AG04450 (cell line): ENCODE data around the gene TCN1. TPM values are rescaled to one million over a fixed set of nuclear protein-coding genes. Genes with fewer than 3 reads are reported as not detected.
"Not testable (repeated sequence)": the region's sequence is repeated elsewhere in the genome, so short reads cannot be mapped to it uniquely, and the experiment has no call there.

ENCODE experiments used
- CTCF ChIA-PET: fragments of 300-600, 350-600 bp; formaldehyde crosslinking; extraction: SDS; loops from one replicate; lab custom pipeline; 2022; ENCODE audit warnings: antibody characterized with exemption, inconsistent platforms; lab: Charles Lee
- POLR2A ChIA-PET: fragments of 350-600 bp; formaldehyde crosslinking; extraction: SDS; loops from one replicate; lab custom pipeline; 2021; ENCODE audit warnings: antibody characterized with exemption, inconsistent platforms; lab: Yijun Ruan, JAX
- DNase-seq: peaks from one replicate; pipeline ENCODE4 v3.0.0-alpha.2; 2011; ENCODE audit warnings: low read depth, low spot score
- H3K27ac ChIP-seq: one replicate; pipeline ENCODE4 v1.5.1; 2012; ENCODE audit warnings: low read depth, low read length, control low read depth
- H3K27me3 ChIP-seq: one replicate; pipeline ENCODE4 v1.6.0; 2012; ENCODE audit warnings: low read length; ENCODE audit not compliant: control insufficient read depth, insufficient read depth
- H3K4me3 ChIP-seq: 2 replicates; pipeline ENCODE4 v1.5.1; 2011; ENCODE audit warnings: mild to moderate bottlenecking, low read depth, low read length, control low read depth
- H3K9me3 ChIP-seq: 2 replicates; pipeline ENCODE4 v1.5.1; 2012; ENCODE audit warnings: low read length; ENCODE audit not compliant: control insufficient read depth, insufficient read depth
- CTCF ChIP-seq: IDR thresholded peaks from 2 replicates; pipeline ENCODE4 v1.5.1; 2011; ENCODE audit warnings: low read depth, low read length, control low read depth, inconsistent platforms
- polyA plus RNA-seq: library from polyadenylated mRNA; depleted of rRNA; stranded (reverse); fragments of >200 nt; gene quantifications from 2 replicates; pipeline ENCODE4 v1.2.3, GENCODE V29; 2011

TCN1 gene
- polyA plus RNA-seq, 1 experiment = not detected

- ChIA-PET CTCF (no interaction called here), POLR2A (no interaction called here)
- H3K27ac ChIP-seq = no peak overlapping the region
- no peaks in the 10 kb centered on the region for H3K27me3 ChIP-seq
- no peak overlapping the region for H3K4me3 ChIP-seq
- DNase-seq = no peak
- H3K9me3 ChIP-seq = no peaks in the 10 kb centered on the region
- no peak for TF ChIP-seq CTCF
These were observed 6.6 kb downstream of the TCN1 start for GRCh38 chr11:59859673-59860072.

GRCh38 chr11:59857439-59858434 is 8.6 kb downstream of the TCN1 start:
- CTCF ChIA-PET = interaction anchor here (0.6 kb wide), 1 partner anchor 62 kb away, joined by 3 read pairs; no protein-coding TSS in a partner anchor

GRCh38 chr11:59854871-59855270 is 11.4 kb downstream of the TCN1 start:
- DNase-seq = no peak
- Histone ChIP-seq H3K9me3 (no peaks in the 10 kb centered on the region), H3K27me3 (no peaks in the 10 kb centered on the region), H3K27ac (no peak overlapping the region), H3K4me3 (no peak overlapping the region)
- ChIA-PET CTCF (no interaction called here), POLR2A (no interaction called here)
- TF ChIP-seq CTCF = no peak

More at GRCh38 chr11:59857439-59858434, 8.6 kb downstream of the TCN1 start:
- POLR2A ChIA-PET = no interaction called here
- Histone ChIP-seq H3K9me3 (no peaks in the 10 kb centered on the region), H3K27ac (no peak overlapping the region), H3K27me3 (no peaks in the 10 kb centered on the region), H3K4me3 (no peak overlapping the region)
- DNase-seq = no peak
- TF ChIP-seq CTCF = no peak

- CTCF ChIA-PET, H3K27me3 ChIP-seq, H3K27ac ChIP-seq, H3K9me3 ChIP-seq, H3K4me3 ChIP-seq, DNase-seq, POLR2A ChIA-PET: not testable (repeated sequence)
These were observed 14.9 kb downstream of the TCN1 start for GRCh38 chr11:59851416-59851815.

GRCh38 chr11:59849551-59849950 is 16.7 kb downstream of the TCN1 start:
- H3K4me3 ChIP-seq, H3K27ac ChIP-seq, H3K27me3 ChIP-seq, H3K9me3 ChIP-seq, CTCF ChIA-PET, POLR2A ChIA-PET, DNase-seq: not testable (repeated sequence)

- no peak for TF ChIP-seq CTCF
- ChIA-PET CTCF (no interaction called here), POLR2A (no interaction called here)
- no peak overlapping the region for H3K4me3 ChIP-seq
- H3K27ac ChIP-seq = no peak overlapping the region
- no peaks in the 10 kb centered on the region for H3K9me3 ChIP-seq
- no peaks in the 10 kb centered on the region for H3K27me3 ChIP-seq
- DNase-seq = no peak
These were observed 17.2 kb downstream of the TCN1 start for GRCh38 chr11:59849129-59849528.

GRCh38 chr11:59848439-59848838 is 17.8 kb downstream of the TCN1 start:
- DNase-seq, POLR2A ChIA-PET, H3K4me3 ChIP-seq, H3K27me3 ChIP-seq, H3K9me3 ChIP-seq, CTCF ChIA-PET, H3K27ac ChIP-seq: not testable (repeated sequence)
